ENCODE results near the gene APBA3. TPM values are rescaled to one million over a fixed set of nuclear protein-coding genes. Genes with fewer than 3 reads are reported as not detected.

The APBA3 gene
- total and polyA plus RNA-seq, 2 experiments from 2014 or later, result 17.2 to 31.8 TPM

DNA sequence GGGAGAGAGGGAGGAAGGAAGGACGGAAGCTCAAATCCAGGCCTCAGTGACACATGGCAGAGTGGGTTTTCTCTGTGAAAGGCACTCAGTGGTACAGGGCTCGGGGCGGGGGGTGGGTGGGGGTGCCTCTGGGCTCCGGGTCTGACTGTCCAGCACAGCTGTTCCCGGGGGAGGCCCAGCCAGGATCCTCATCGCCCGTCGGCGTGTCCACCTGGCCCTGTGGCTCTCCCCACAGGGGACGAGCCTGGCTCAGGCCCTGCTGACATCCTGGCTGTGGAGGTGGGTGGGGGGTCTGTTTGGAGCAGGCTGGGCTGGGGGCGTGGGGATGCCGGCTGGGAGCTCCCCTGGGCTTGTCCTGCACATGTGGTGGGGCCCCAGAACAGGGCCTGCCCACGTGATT lies 42.9 kb upstream of the APBA3 start (continued):
- no peak for TF ChIP-seq ZNF462 (CRISPR knock-in tag; IDR thresholded peaks at IDR 0.05)
- no peak for TF ChIP-seq ETS1 (IDR thresholded peaks at IDR 0.05)

- Mint-ChIP-seq H3K4me1 (no peaks in the 10 kb centered on the region; the same call in 2 of the 3 replicates), H3K4me3 (no peak overlapping the region), H3K9me3 (peaks cover 4% of the 10 kb centered on the region; the same call in 1 of the 3 replicates), H3K27ac (no peak overlapping the region), H3K27me3 (ENCODE audit: insufficient read depth, low read depth, poor library complexity) (peaks cover 21% of the 10 kb centered on the region), H3K36me3 (ENCODE audit: low read depth) (no peaks in the 10 kb centered on the region)
- H3K4me3 ChIP-seq, result no peak overlapping the region
- no peaks in the 10 kb centered on the region for H3K9me2 ChIP-seq (ENCODE audit: insufficient read depth)
- H3K27me3 ChIP-seq (ENCODE audit: insufficient read depth), result peaks cover 14% of the 10 kb centered on the region; the same call in 1 of the 2 replicates
- no peak overlapping the region for H3K27ac ChIP-seq (ENCODE audit: low read depth)
- peaks cover 18% of the 10 kb centered on the region for H3F3A ChIP-seq (replicated peaks; ENCODE audit: low read depth)
- H3K4me1 ChIP-seq (ENCODE audit: insufficient read depth), result no peaks in the 10 kb centered on the region; the same call in 1 of the 2 replicates
- H3K79me2 ChIP-seq (replicated peaks; ENCODE audit: insufficient read depth), result no peaks in the 10 kb centered on the region
- ATAC-seq (no peak), DNase-seq (ENCODE audit: low spot score) (no peak)
- no peak overlapping the region for H3K4me2 ChIP-seq
- no peak for TF ChIP-seq EZH2phosphoT487 (IDR thresholded peaks at IDR 0.05; ENCODE audit: unreplicated experiment)
- no peak overlapping the region for H2AFZ ChIP-seq
- H4K20me1 ChIP-seq (replicated peaks; ENCODE audit: insufficient read depth), result no peaks in the 10 kb centered on the region
- no peaks in the 10 kb centered on the region for H3K36me3 ChIP-seq (ENCODE audit: insufficient read depth)
Measured at GRCh38 chr19:3803986-3804385, 42.5 kb upstream of the APBA3 start.

All from GM23338 (cell line).